DND-41 (cell line): ENCODE data around the gene KIAA1755.

Source experiments
- ATAC-seq: fragments of 200-7000 bp; cut with Tn5 transposase; 3 replicates; pipeline ENCODE4 v1.9.1; 2021; ENCODE audit warnings: low read depth; ENCODE audit not compliant: insufficient read depth
- DNase-seq: peaks from one replicate; pipeline ENCODE4 v3.0.0-alpha.2; 2020
- H2AFZ ChIP-seq: 2 replicates; pipeline ENCODE4 v1.6.0; 2012; ENCODE audit warnings: low read depth, low read length
- H3K27ac ChIP-seq: 2 replicates; pipeline ENCODE4 v1.5.1; 2012; ENCODE audit warnings: low read length, inconsistent platforms
- H3K27me3 ChIP-seq: fragments of 200-600 bp; sonication (generic); 2 replicates; pipeline ENCODE4 v1.6.0; 2012; ENCODE audit warnings: low read length, mild to moderate bottlenecking, inconsistent platforms; ENCODE audit not compliant: insufficient read depth, poor library complexity
- H3K36me3 ChIP-seq: 2 replicates; pipeline ENCODE4 v1.5.1; 2012; ENCODE audit warnings: low read length, inconsistent platforms; ENCODE audit not compliant: insufficient read depth
- H3K4me1 ChIP-seq: 2 replicates; pipeline ENCODE4 v1.5.1; 2012; ENCODE audit warnings: mild to moderate bottlenecking, low read length; ENCODE audit not compliant: insufficient read depth
- H3K4me2 ChIP-seq: 2 replicates; pipeline ENCODE4 v1.6.0; 2012; ENCODE audit warnings: mild to moderate bottlenecking, moderate library complexity, low read length, inconsistent platforms; ENCODE audit not compliant: insufficient read depth
- H3K4me3 ChIP-seq, 2 experiments: fragments of 200-600 bp in 1 of 2; shearing (Covaris generic) in 1 of 2; 2 replicates each; pipeline ENCODE4 v1.5.1; 2012 to 2016; ENCODE audit warnings: inconsistent platforms in 2 of 2, low read length in 2 of 2, mild to moderate bottlenecking in 2 of 2, low read depth in 1 of 2, moderate library complexity in 1 of 2
- H3K79me2 ChIP-seq: 2 replicates; pipeline ENCODE4 v1.6.0; 2012; ENCODE audit warnings: low read length, inconsistent platforms; ENCODE audit not compliant: insufficient read depth
- H3K9ac ChIP-seq: 2 replicates; pipeline ENCODE4 v1.6.0; 2012; ENCODE audit warnings: low read depth, mild to moderate bottlenecking, inconsistent platforms, low read length, moderate library complexity
- H3K9me3 ChIP-seq: 2 replicates; pipeline ENCODE4 v1.5.1; 2012; ENCODE audit warnings: low read length, moderate library complexity, mild to moderate bottlenecking, inconsistent platforms; ENCODE audit not compliant: insufficient read depth, severe bottlenecking
- H4K20me1 ChIP-seq: 2 replicates; pipeline ENCODE4 v1.6.0; 2012; ENCODE audit warnings: low read length; ENCODE audit not compliant: insufficient read depth
- EZH2 ChIP-seq: IDR thresholded peaks from 3 replicates; pipeline ENCODE4 v1.6.1; 2012; ENCODE audit warnings: borderline replicate concordance, low read depth, mild to moderate bottlenecking, moderate library complexity, low read length, inconsistent platforms; ENCODE audit not compliant: severe bottlenecking
- TF ChIP-seq, protein P1 (sequence below): IDR thresholded peaks from 2 replicates; pipeline ENCODE4 v1.5.1; 2012; ENCODE audit warnings: borderline replicate concordance, low read length, moderate library complexity, mild to moderate bottlenecking; ENCODE audit not compliant: poor library complexity, severe bottlenecking; ENCODE audit errors: extremely low read depth

KIAA1755 gene

DNA sequence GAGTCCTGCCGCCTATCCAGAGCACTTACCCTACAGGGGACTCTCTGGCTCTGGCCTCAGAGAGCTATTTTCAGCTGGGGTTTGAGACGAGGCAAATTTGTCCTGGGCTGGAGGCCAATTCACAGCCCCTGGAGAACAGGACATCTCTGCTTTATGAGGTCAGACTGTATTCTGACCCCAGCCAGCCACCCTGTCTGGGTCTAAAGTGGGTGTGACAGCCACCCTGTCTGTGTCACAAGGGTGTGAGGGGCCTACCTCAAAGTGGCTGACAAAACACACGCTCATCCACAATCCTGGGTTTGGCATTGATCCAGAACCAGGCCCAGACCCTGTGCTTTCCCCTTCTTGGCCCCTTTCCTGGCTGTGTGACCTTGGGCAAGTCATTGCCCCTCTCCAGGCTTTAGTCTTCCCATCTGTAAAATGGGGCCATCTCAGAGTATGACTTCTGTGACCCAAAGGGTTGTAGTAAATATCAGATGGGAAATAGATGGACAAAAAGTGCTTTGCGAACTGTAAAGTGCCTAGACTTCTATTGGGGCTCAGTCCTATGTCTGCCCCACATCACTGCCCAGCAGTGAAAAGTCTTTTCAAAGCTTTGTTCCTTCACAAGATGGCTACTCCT lies 51.4 kb downstream of the KIAA1755 start:
- H3K79me2 ChIP-seq = no peaks in the 10 kb centered on the region
- H4K20me1 ChIP-seq = peaks cover 6% of the 10 kb centered on the region; the same call in 1 of the 2 replicates
- no peak overlapping the region for H2AFZ ChIP-seq
- H3K27me3 ChIP-seq = peaks cover 3% of the 10 kb centered on the region
- H3K36me3 ChIP-seq = no peaks in the 10 kb centered on the region
- TF ChIP-seq, protein P1, sequence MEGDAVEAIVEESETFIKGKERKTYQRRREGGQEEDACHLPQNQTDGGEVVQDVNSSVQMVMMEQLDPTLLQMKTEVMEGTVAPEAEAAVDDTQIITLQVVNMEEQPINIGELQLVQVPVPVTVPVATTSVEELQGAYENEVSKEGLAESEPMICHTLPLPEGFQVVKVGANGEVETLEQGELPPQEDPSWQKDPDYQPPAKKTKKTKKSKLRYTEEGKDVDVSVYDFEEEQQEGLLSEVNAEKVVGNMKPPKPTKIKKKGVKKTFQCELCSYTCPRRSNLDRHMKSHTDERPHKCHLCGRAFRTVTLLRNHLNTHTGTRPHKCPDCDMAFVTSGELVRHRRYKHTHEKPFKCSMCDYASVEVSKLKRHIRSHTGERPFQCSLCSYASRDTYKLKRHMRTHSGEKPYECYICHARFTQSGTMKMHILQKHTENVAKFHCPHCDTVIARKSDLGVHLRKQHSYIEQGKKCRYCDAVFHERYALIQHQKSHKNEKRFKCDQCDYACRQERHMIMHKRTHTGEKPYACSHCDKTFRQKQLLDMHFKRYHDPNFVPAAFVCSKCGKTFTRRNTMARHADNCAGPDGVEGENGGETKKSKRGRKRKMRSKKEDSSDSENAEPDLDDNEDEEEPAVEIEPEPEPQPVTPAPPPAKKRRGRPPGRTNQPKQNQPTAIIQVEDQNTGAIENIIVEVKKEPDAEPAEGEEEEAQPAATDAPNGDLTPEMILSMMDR = no peak
- no peak for TF ChIP-seq EZH2
- H3K4me2 ChIP-seq = no peak overlapping the region
- no peak overlapping the region for H3K27ac ChIP-seq
- no peak for ATAC-seq
- H3K9me3 ChIP-seq = no peaks in the 10 kb centered on the region
- no peaks in the 10 kb centered on the region for H3K4me1 ChIP-seq
- no peak for DNase-seq
- H3K9ac ChIP-seq = no peak overlapping the region
- H3K4me3 ChIP-seq = no peak overlapping the region

DNA sequence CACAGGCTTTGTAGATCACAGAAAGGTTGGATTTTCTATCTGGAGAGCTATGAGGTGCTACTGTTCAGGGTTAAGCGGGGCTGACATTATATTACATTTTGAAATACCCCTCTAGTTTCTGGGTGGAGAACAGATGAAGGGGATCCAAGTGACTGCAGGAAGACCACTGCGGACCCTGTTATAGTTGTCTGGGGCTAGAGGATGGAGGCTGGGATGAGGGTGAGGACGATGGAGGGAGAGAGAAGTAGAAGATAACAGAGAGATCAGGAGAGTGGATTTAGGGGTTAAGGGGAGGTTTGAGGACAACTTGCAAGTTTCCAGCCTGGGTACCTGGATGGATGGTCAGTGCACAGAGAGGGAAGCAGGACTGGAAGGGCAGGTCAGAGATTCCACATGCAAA lies 52.0 kb downstream of the KIAA1755 start:
- no peaks in the 10 kb centered on the region for H3K9me3 ChIP-seq
- H3K9ac ChIP-seq = no peak overlapping the region
- no peak for TF ChIP-seq EZH2
- TF ChIP-seq, protein P1 = no peak
- H2AFZ ChIP-seq = no peak overlapping the region
- no peaks in the 10 kb centered on the region for H3K4me1 ChIP-seq
- DNase-seq (no peak), ATAC-seq (no peak)
- no peaks in the 10 kb centered on the region for H3K36me3 ChIP-seq
- H3K79me2 ChIP-seq = no peaks in the 10 kb centered on the region
- no peak overlapping the region for H3K4me3 ChIP-seq
- peaks cover 3% of the 10 kb centered on the region for H3K27me3 ChIP-seq
- H3K27ac ChIP-seq = no peak overlapping the region
- H4K20me1 ChIP-seq = peaks cover 6% of the 10 kb centered on the region; the same call in 1 of the 2 replicates
- H3K4me2 ChIP-seq = no peak overlapping the region

DNA sequence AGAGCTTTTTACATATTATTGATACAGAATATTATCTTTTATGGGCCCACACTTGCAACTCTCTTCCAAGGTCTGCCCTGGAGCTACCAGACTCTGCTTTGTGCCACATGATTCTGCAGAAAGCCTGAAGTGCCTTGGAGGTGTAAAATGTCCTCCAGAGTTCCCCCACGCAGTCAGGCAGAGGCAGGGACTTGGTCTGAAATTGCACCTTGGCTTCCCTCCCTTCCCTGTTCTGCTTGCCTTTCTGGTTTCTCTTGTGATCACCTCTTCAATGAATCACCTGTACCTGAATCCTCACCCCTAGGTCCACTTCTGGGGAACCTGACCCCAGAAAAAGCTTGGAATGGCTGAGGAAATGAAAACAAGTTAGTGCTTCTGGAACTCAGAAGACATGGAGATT lies 52.4 kb downstream of the KIAA1755 start:
- Histone ChIP-seq H3K9me3 (no peaks in the 10 kb centered on the region), H3K4me3 (no peak overlapping the region), H3K36me3 (no peaks in the 10 kb centered on the region), H2AFZ (no peak overlapping the region), H3K4me2 (no peak overlapping the region), H3K27me3 (peaks cover 2% of the 10 kb centered on the region), H3K4me1 (no peaks in the 10 kb centered on the region), H3K79me2 (no peaks in the 10 kb centered on the region), H4K20me1 (peaks cover 6% of the 10 kb centered on the region; the same call in 1 of the 2 replicates), H3K9ac (no peak overlapping the region), H3K27ac (no peak overlapping the region)
- TF ChIP-seq EZH2 = no peak
- TF ChIP-seq, protein P1 = no peak
- DNase-seq = no peak
- ATAC-seq = no peak

DNA sequence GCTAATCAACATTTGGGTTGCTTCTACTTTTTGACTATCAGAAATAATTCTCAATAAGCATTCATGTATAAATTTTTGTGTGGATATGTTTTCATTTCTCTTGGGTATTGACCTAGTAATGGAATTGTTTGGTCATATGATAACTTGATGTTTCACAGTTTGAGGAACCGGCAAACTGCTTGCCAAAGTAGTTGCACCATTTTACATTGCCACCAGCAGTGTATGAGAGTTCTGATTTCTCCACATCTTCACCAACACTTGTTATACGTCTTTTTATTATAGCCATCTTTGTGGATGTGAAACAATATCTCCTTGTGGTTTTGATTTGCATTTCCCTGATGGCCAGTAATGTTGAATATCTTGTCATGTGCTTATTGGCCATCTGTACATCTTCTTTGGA lies 52.9 kb downstream of the KIAA1755 start:
- DNase-seq (no peak), ATAC-seq (no peak)
- peaks cover 6% of the 10 kb centered on the region; the same call in 1 of the 2 replicates for H4K20me1 ChIP-seq
- no peak overlapping the region for H3K4me3 ChIP-seq
- no peaks in the 10 kb centered on the region for H3K9me3 ChIP-seq
- H3K27me3 ChIP-seq = no peaks in the 10 kb centered on the region
- H3K79me2 ChIP-seq = no peaks in the 10 kb centered on the region
- TF ChIP-seq, protein P1 = no peak
- TF ChIP-seq EZH2 = no peak
- H3K9ac ChIP-seq = no peak overlapping the region
- H3K27ac ChIP-seq = no peak overlapping the region
- no peak overlapping the region for H2AFZ ChIP-seq
- H3K4me1 ChIP-seq = no peaks in the 10 kb centered on the region
- H3K4me2 ChIP-seq = no peak overlapping the region
- H3K36me3 ChIP-seq = no peaks in the 10 kb centered on the region
